HG02798 (cell line): ENCODE results near the gene LYPD6B.

Experiments used
- ATAC-seq: cut with Tn5 transposase; IDR thresholded peaks from one replicate; pipeline ENCODE4 v1.9.1; 2021; ENCODE audit warnings: mild to moderate bottlenecking; ENCODE audit not compliant: unreplicated experiment, poor library complexity

Gene LYPD6B, protein sequence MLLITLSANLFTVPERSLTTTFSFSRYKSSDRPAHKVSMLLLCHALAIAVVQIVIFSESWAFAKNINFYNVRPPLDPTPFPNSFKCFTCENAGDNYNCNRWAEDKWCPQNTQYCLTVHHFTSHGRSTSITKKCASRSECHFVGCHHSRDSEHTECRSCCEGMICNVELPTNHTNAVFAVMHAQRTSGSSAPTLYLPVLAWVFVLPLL

DNA sequence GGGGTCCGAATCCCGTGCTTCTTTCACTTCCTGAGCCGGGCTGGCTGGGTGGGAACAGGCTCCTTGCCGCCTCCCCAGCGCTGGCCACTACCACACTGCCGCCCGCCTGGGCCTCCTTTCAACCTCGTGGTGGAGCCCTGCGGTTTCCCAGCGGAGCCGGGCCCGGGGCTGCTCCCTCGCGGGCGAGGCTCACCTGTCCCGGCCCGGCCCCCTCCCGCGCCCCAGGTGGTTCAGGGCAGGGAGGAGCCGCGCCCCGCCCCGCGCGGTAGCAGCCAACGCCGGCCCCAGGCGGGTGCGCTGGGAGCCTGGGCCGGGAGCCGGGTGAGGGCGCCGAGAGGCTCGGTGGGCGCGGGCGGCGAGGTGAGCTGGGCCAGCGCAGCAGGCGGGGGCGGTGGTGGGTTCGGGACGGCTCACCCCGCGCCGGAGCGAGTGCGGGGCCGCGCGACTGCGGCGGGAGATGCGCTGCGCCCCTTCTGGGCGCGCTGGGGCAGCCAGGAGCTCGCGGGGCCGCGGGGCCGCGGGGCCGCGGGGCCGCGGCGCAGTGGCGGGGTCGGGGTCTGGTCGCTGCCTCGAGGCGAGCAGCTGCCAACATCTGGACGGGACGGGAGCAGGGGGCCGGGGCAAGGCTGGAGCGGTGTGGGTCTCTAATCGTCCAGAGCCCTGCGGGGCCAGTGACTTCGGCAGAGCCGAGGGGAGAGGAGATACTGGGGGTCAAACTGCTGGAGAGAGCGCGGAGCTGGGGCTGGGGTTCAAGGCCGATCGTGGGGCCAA is at the start of gene LYPD6B:
Gene LYPD6B (plus strand): TSS at position 258 of the 771 bp plus-strand sequence. CDS start 92,250 bp downstream, outside the sequence.
- peak; percentile 75 for ATAC-seq

DNA sequence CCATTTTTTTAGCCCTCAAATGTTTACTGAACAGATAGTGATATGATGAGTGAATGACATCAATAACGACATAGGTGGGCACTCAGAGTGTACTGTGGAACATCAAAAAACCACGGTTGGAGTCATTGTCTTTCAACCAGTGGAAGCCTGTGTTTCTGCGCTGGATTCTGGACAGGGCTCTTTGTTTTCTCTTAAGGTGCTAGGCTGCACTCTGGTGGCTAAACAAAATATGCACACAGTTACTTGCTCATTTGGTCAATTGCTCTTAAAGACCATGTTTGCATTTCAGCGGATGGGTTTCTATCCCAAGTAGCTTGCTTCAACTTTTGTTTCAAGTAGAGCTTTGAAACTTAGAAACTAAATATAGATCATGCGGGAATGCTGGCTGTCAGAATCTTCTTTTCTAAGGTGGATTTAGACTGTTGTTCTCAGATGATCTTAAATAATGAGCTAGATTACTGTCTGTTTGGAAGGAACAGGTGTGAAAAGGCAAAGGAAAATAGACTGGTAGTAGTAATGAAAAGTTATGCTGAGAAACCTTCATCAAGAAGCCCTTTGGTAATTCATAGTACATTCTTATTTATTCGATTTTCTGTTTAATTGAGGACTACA is 48.5 kb upstream of the LYPD6B start:
- peak; percentile 94 for ATAC-seq

DNA sequence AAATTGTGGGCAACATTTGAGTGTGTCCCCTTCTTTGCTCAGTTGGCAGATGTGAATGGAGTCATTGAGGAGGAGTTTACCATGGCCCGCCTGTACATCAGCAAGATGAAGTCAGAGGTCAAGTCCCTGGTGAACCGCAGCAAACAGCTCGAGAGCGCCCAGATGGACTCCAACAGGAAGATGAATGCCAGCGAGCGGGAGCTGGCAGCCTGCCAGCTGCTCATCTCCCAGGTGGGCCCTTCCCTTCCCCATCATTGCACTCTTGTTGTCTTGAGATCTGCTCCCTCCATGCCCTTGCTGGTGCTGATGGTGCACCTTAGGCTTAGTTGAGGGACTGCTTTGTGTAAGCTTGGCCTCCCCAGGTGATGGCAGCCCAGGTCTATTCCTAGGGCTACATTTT is 47.5 kb upstream of the LYPD6B start:
- no peak for ATAC-seq

DNA sequence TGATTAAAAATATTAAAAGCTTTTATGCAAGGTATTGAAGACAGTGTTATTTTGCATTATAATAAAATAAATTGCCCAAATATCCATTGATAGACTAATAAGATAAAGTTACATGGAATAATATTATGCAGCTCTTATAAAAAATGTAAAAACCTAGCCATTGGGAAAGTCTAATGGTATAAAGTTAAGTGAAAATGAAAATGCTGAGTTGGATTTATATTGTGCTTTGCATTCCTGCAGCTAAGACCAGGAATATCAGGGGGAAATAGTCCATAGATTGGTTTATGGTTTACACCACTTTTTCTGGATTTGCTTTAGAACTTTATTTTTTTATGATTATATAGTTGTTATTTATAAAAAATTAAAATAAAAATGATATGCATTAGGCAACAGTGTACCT is 46.1 kb upstream of the LYPD6B start:
- ATAC-seq = no peak

DNA sequence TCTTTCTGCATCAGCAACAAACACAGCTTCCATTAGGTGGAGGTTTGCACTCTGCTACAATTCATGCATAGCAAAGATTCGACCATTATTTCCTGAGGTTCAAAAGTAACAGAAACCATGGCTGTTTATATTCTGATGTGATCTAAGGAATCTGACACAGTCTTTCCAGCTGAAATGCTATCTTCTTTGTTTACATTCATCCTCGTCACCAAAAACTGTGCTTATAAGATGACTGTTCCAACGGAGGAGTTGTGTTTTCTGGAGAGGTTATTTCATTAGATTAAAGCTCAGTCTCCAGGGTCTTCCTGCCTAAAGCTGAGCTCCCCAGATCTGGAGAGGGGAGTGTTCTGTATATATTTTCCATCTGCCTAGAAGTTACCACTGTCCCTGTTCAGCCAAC is 45.1 kb upstream of the LYPD6B start:
- no peak for ATAC-seq

DNA sequence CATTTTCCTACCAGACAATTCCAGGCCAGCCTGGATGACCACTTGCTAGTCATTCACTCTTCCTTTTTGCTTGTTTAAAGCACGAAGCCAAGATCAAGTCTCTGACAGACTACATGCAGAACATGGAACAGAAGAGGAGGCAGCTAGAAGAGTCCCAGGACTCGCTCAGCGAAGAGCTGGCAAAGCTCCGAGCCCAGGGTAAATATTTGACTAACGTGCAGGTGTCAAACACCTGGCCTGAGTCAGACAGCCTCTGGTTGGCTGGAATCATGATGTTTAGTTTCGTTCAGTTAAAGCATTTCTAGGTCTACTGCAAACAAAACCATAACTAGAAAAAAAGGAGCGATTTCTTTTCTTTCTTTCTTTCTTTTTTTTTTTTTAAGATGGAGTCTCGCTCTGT is 44.2 kb upstream of the LYPD6B start:
- no peak for ATAC-seq

DNA sequence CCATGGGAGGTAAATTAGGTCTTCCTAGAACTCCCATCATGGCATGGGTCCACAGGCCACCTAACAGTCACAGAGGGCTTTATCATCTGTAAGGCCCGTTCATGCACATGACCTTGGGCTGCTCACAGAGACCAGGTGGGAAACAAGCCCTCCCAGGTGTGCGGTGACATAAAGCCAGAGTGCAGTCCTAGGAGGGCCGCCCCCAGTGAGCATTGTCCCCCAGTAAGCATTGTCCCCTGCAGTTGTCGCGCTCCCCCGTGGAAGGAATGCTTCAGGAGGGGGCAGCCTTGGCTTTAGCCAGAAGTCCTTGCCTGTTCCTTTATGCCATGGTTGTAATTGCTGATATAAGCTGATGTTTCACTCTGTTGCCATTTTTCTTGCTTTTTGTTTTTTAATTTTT is 41.7 kb upstream of the LYPD6B start:
- ATAC-seq = no peak

DNA sequence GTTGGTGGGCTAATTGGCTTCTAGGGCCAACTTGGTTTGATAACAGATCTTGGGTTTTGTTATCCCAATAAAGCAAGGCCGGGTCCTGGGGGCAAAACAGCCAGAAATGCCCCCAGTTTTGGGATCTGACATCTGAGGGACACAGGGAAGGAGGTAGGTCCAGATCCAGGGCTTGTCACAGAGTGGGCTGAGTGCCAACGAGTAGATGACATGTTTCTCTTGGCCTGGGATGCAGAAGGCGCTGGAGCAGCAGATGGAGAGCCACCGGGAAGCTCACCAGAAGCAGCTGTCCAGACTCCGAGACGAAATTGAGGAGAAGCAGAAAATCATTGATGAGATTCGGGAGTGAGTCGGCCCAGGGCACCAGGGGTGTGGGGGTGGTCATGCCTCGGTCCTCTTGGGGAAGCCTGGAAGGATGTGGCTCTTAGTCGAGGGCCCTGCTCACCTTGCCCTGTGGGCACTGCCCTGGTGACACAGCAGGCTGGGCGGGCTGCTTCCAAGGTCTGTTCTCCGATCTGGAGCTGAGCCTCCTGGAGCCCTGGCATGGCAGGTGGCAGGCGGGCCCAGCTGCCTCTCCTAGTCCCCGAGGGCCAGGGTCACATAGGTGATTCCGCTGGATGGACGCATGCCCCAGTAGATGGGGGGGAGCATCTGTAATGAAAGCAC is 40.2 kb upstream of the LYPD6B start:
- ATAC-seq = no peak

DNA sequence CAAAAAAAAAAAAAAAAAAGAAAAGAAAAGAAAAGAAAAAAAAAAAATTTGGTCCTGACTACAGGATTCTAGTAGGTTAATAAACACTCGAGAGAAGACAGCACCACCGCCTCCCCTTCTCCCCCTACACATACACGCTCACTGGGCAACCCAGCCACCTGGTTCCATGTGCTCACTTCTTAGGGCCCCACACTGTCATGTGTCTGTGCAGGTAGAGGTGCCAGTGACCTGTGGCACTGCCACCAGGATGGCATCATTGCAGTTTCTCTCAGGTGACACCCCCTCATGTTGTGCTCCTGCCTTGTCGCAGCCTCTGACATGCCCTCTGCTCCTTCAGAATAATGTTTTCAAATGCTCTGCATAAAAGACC is 39.7 kb upstream of the LYPD6B start:
- ATAC-seq = no peak

DNA sequence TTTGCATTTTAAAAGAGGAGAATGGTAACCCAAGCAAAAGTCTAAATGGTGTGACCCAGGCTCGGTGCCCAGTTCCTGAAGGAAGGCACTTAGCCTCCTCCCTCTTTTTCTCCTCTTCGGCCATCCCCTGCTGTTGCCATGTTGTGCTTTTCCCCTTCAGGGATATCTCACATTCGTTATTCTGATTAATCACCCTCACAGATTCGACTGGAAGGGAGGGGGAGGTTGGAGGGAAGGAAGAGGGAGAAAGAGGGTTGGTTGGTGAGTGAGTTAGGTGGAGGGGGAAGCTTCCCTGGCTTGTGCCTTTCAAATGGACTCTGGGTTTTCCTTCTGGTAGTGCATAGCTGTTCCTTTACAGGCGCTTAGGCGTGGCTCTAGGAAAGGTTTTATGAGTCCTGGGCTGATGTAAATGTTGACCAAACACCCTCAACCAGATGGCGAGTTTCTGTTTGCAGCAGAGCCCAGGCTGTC is 39.0 kb upstream of the LYPD6B start:
- no peak for ATAC-seq

DNA sequence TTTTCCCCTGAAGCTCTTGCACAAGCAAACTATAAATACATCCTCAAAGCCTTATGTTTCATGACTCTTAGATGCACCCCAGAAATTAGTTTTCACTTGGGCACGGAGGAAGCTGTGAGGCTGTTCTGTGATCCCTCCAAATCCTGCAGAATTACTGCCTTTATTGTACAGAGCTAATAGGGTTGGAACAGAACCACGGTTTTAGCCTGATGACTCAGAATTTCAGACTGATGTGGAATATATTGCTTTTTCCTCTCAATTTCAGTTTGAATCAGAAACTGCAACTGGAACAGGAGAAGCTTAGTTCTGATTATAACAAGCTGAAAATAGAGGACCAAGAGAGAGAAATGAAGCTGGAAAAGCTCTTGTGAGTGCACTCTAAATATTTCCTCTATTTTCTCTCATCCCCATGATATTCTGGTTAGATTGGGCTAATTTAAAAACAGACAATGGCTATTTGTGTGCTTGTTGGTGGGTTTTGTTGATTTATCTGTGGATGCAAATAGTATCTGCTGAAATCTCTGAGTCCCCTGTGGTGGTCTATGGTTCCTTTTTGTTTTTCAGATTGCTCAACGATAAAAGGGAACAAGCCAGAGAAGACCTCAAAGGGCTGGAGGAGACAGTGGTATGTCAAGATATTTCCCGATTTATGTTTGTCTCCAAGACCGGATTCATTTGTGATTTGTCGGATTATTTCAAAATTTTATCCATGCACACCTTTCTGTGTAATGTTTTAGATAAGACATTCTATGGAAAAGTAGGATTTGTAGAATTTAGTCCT is 38.2 kb upstream of the LYPD6B start:
- ATAC-seq = no peak

DNA sequence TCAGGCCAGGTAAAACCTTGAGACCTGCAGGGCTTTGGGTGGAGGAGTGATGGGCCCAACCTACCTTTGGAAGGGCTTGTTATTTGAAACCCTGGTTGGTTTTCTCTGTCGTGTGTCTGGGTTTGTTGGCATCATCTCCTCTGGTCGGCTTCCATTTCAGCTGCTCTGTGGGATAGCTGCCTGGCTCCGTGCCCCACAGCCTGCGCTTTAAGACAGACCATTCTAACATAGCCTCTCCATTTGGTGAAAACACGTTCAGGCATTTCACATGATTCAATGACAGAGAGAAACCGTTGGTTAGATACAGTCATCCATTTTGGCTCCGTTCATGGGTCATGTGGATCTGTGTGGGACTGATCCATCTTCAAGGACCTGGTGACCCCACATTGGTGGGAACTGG is 37.0 kb upstream of the LYPD6B start:
- no peak for ATAC-seq

DNA sequence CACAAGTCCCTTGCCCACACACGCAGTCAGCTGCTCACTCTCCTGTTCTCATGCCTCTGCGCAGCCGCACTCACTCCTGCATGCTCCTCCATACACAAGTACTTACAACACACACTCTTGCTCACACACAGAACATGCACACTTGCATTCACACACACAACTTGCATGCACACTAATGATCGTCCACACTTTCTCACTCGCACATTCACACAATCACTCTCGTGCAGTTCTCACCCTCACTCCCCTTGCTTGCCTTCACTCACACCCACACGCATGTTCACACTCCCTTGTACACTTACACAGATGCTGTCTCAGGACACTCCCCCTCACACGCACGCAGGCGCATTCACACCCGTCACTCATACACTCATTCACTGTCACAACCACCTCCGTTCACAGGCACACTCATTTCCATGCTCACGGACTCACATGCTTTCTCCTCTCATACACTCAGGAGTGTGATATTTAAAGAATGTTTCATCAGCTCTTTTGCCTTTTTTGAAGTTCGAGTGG is 36.1 kb upstream of the LYPD6B start:
- no peak for ATAC-seq

DNA sequence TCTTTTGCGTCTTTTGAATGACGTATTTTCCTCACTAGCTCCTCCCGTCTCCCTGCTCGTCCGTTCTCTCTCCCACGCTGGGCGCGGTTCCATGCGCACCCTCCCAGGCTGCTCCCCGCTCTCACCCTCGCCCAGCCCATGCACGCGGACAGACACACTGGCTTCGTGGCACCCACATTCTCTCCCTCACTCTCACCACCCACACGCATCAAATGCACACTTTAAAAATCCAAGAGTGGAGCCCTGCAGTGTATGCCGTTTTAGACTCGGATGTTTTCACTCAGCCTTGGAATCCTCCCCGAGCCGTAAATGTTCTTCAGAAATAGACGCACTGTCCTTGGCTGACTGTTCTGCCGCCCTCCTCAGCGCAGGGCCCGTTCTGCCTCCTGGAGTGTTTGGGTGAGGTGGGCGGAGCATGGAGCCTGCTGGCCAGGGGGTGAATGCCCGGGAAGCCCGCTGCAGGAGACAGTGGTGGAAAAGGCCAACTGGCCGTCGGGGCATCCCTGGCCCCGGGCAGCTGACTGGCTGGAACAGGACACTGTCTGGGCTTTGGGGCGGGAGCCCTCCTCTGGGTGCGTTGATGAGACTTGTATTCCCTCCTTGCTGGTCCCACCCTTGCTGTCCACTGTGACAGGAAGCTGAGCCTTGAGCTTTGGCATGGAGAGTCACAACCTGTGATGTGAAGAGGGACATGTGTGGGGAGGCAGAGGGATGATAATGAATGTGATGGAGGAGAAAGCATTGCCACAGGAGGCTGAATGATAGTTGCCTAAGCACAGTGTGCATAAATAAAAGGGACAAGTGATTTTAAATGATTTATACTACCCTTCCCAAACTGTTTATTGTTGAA is 35.4 kb upstream of the LYPD6B start:
- no peak for ATAC-seq

DNA sequence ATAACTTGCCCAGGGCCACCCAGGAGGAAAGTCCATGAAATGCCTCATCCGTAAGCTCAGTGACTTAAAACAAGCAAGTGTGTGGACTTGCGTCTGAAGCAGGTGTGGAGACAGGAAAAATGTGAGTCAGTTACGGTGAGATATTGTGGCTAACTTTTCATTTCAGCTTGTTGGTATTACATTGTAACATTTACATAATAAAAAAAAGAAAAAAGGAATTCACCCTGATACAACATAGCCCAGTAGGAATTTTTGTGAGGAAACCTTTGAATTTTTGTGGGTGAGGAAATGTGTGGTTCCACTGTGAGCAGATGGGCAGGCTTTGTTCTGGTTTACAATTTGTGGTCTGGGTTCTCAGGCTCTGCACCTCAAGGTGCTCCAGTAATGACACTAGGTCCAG is 33.7 kb upstream of the LYPD6B start:
- ATAC-seq = no peak

DNA sequence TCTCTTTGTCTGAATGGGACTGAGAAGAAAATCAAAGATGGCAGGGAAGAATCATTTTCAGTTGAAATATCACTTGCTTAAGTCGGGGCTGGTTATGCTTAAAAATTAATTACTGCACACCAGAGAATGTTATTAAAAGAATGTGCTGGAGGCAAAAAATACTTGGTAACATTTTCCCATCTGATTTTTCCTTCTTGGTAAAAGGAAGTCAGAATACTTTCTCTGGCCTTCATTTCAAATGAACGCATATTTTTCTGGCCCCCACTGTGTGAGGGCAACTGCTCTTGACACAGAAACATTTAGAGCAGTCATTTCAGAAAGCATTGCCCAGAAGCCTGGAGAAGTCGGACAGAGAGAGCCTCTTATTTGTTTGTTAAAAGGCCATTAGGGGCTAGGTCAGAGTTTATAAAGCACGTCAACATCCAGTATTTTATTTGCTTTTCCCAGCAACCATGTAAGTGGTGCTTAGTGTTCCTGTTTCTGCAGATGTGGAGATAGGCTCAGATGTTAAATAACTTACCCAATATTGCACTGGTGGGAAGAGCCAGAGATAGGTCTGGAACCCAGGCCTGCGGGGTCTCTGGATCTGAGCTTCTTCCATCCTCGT is 32.9 kb upstream of the LYPD6B start:
- no peak for ATAC-seq

DNA sequence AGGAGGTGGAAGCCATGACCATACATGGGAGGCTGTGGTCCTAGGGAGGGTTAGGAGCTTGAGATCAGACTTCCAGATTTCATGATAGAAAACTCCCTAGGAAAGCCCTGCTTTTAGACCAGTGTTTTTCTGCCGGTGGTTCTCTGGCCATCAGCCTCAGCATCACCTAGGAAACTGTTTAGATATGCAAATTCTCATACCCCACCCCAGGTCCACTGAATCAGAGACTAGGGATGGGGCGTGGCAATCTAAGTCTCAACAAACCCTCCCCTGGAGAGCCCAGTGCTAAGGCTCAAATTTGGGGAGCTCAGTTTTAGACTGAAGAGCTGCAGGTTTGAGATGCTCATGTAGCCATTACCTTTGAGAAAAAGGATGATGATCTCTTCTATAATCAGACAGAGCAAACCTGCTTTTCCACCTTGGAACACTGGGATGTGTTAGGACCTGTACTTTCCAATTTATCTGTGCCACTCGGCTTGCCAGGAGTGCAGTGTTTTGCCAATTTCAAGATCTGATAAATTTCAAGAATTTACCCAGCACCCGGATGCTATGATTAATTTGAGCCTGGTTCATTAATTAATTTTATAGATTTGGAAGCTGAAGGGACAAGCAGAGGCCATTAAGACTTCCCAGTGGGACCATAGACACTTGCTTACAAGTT is 31.5 kb upstream of the LYPD6B start:
- no peak for ATAC-seq

DNA sequence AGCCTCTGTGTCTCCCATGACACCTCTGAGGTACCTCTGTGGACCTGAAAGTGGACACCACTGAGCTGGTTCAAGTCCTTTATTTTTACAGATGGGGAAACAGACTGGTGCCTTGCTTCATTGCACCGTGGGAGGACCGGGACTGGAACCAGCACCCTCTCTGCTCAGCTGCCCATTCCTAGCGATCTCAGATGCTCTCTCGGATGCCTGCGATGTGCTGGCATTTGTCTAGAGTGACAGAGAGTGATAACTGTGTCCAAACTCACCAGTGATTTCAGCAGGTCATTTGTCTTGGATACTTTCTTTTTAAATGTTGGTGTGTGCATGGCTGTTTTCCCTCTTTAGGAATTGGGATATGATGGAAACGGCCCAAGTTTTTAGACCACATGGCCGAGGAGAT is 30.1 kb upstream of the LYPD6B start:
- ATAC-seq = no peak
